NCI-H1436 treated with DMSO at 0.1 percent for 48 hours (cell line): ENCODE results near the gene INTS14.
"Not testable (repeated sequence)": the region's sequence is repeated elsewhere in the genome, so short reads cannot be mapped to it uniquely, and the experiment has no call there.

Experiments used
- DNase-seq: peaks from one replicate; lab custom pipeline; 2025; lab: John Stamatoyannopoulos, UW

INTS14 gene

GRCh38 chr15:65630760-65631159 is 19.8 kb upstream of the INTS14 start:
- DNase-seq = no peak

GRCh38 chr15:65629548-65629947 is 18.6 kb upstream of the INTS14 start:
- DNase-seq = no peak

GRCh38 chr15:65626856-65627255 is 15.9 kb upstream of the INTS14 start:
- no peak for DNase-seq

GRCh38 chr15:65623103-65623502 is 12.2 kb upstream of the INTS14 start:
- DNase-seq = no peak

GRCh38 chr15:65621638-65622037 is 10.7 kb upstream of the INTS14 start, which contains the start of gene SLC24A1:
SLC24A1 (plus strand) TSS chr15:65621938; CDS start chr15:65624081, 2,143 bp downstream.
- no peak for DNase-seq

- DNase-seq = no peak
These were observed 9.9 kb upstream of the INTS14 start for GRCh38 chr15:65620833-65621232.

GRCh38 chr15:65619626-65620290 is 8.8 kb upstream of the INTS14 start:
- DNase-seq = no peak

- DNase-seq = no peak
These were observed 7.7 kb upstream of the INTS14 start for GRCh38 chr15:65618560-65619109.

GRCh38 chr15:65615887-65616286 is 5.0 kb upstream of the INTS14 start:
- DNase-seq = not testable (repeated sequence)

- DNase-seq = no peak
These were observed 2.2 kb upstream of the INTS14 start for GRCh38 chr15:65612949-65613744.

- no peak for DNase-seq
These were observed 1.6 kb upstream of the INTS14 start for GRCh38 chr15:65612616-65612946.

GRCh38 chr15:65611888-65612615 is 1.1 kb upstream of the INTS14 start:
- no peak for DNase-seq

- no peak for DNase-seq
These were observed 7.4 kb downstream of the INTS14 start for GRCh38 chr15:65603559-65603958.

- no peak for DNase-seq
These were observed 7.8 kb downstream of the INTS14 start for GRCh38 chr15:65603134-65603533.

- no peak for DNase-seq
These were observed 11.3 kb downstream of the INTS14 start for GRCh38 chr15:65599677-65600076.

- no peak for DNase-seq
These were observed 12.5 kb downstream of the INTS14 start for GRCh38 chr15:65598468-65598867.

- no peak for DNase-seq
These were observed 15.0 kb downstream of the INTS14 start for GRCh38 chr15:65595960-65596359.

GRCh38 chr15:65587094-65587493 is 23.8 kb downstream of the INTS14 start:
- no peak for DNase-seq

GRCh38 chr15:65584241-65584640 is 26.7 kb downstream of the INTS14 start:
- no peak for DNase-seq

- DNase-seq = no peak
These were observed 27.2 kb downstream of the INTS14 start for GRCh38 chr15:65583701-65584100.

- DNase-seq = no peak
These were observed 30.6 kb downstream of the INTS14 start for GRCh38 chr15:65580287-65580686.

GRCh38 chr15:65579762-65580161 is 31.2 kb downstream of the INTS14 start:
- DNase-seq = no peak
